Daoy (cell line): ENCODE measurements around the gene MAP2K7. TPM values are rescaled to one million over a fixed set of nuclear protein-coding genes. Genes with fewer than 3 reads are reported as not detected.
A peak's percentile ranks its signal among the peaks of the same experiment; 100 is the strongest.

ENCODE experiments used
- DNase-seq: peaks from one replicate; pipeline ENCODE4 v3.0.0-alpha.2; 2015; ENCODE audit warnings: low read depth
- total RNA-seq: library from RNA; depleted of rRNA; stranded (reverse); fragments of >200 nt; shearing (Covaris generic); gene quantifications from 2 replicates; pipeline ENCODE4 v1.2.3, GENCODE V29; 2014

Gene MAP2K7
- total RNA-seq, 1 experiment from 2014 or later = 8.4 TPM

DNA sequence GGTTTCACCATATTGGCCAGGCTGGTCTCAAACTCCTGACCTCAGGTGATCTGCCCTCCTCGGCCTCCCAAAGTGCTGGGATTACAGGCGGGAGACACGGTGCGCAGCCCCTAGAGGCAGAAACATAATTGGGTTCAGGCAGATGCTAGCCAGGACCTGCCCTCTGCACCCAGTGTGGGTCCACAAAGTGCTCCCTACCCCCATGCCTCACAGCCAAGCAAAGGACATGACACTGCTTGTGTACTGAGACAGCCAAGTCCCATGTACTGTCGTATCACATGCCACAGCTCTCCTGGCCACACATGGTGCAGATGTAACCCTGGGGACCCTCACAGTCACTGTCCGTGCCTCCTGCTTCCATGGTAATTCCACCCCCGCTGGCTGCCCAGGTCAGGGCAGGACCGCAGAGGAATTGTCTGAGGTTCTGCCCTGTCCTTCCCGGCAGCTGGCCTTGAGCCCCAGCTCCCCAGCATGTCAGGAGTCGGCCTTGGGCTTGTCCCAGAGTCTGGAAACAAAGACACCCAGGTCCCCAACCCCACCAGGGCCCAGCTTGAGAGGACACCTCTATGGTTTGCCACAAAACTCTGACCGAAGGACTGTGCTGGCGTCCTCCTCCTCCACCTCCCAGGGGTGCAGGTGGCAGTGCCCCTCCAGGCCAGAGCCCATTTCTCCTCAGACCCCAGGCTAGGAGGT lies 37.1 kb upstream of the MAP2K7 start:
- DNase-seq = no peak

DNA sequence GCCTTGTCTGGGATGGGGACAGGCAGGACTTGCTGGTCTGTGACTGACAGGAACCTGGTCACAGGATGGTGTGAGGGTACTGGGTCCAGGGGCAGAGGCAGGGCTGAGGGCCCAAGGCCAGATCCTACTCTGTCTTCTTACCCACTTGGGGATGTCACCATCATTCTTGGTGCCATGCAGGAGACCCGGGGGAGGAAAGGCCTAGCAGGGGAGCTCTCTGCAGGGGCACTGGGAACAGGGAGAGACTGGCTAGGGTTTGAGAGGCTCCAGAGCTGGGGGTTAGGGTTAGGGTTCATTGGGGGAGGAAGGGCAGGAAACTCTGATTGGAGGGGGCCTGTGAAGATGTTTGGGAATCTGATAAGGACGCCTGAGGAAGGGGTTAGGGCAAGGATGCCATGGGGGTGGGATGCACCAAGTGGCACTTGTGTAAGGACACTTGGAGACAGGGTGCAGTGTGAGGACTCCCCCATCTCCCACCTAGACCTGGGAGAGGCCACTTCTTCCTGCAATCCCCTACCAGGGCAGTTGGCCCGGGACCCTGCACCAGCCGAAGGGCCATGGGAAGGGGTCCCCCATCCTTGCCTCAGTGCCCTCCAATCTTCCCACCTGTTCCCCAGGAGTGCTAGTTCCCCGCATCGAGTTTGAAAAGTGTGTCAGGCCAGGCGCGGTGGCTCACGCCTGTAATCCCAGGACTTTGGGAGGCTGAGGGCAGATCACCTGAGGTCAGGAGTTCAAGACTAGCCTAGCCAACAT lies 36.4 kb upstream of the MAP2K7 start:
- DNase-seq = no peak

DNA sequence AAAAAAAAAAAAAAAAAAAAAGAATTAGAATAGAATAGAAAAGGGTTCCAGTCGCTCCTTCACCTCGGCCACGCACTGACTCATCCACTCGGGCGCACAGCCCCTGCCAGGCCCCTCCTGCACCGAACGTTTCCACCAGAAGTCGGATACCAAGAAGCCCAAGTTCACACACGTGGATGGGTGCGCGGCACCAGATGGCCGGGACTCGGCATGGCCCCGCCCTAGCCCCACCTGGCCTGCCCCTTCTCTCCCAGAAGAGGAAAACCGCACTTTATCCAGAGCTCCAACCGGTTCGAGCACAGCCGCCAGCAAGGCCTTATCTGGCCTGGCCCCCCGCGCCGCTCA lies 35.4 kb upstream of the MAP2K7 start:
- peak; percentile 75 for DNase-seq

DNA sequence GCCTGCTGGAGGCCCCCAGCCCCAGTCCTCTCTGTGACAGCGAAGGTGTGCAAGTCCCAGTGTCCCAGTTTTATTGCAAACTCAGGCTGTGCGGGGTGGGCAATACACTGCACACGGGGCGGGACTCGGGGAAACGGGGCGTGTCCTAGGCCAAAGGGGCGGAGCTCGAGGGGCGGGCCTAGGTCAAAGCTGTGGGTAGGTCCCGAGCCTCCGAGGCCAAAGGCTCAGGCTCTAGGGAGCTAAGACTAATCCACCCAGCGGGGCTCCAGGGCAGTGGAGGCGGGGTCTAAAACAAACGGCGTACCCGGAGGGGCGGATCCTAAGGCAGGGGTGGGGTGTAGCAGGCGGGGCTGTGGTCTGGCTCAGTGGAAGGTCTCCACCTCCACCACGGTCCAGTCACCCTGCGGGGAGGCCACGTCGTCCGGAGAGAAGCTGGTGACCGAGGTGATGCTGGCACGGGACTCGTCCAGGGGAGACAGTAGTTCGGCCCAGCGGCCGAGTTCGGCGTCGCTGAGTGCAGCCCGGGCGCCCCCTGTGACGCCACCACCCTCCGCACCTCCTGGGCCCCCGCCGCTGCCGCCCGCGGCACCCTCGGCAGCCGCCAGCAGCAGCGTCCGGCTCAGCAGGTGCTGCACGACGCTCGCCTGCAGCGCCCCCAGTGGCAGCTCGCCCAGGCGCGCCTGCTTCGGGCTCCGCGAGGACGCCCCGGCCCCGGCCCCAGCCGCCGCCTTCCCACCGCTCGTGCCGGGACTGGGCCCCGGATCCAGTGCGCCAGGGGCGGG lies 34.8 kb upstream of the MAP2K7 start:
- peak; percentile 92 for DNase-seq

DNA sequence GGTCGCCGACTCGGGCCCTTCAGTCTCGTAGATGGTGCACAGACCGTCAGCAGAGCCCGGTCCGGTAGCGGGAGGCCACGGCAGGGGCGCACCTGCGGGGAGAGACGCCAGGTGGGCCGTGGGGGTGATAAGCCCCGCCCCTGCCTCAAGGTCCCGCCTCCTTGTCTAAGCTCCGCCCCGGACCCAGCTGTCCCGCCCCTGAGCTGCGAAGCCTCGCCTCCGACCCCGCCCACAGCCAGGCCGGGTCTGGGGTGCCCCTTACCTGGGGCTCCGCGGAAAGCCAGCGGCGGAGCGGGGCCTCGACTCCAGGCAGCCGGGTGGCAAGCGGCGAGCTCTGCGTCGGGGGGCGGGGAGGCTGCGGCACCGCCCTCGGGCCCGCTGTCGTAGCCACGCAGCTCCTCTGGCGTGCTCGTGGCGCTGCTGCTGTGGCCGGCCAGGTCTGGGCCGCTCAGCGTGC lies 34.2 kb upstream of the MAP2K7 start:
- peak; percentile 76 for DNase-seq

DNA sequence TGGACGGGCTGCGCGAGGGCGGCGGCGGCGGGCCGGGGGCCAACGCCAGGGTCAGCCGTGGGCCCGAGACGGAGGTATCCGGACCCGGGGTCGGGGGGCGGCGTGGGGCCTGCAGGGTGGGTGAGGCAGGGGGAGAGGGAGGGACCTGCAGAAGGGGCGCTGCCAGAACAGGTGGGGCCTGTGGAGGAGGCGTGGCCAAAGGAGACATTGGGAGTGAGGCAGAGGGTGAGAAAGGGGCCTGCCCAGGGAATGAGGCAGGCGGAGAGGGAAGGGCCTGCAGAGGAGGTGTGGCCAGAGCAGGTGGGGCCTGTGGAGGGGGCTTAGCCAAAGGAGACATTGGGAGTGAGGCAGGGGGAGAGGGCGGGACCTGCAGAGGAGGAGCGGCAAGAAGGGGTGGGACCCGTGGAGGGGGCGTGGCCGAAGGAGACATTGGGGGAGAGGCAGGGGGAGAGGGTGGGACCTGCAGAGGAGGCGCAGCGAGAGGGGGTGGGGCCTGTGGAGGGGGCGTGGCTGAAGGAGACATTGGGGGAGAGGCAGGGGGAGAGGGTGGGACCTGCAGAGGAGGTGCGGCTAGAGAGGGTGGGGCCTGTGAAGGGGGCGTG lies 33.7 kb upstream of the MAP2K7 start:
- DNase-seq = peak; percentile 85

DNA sequence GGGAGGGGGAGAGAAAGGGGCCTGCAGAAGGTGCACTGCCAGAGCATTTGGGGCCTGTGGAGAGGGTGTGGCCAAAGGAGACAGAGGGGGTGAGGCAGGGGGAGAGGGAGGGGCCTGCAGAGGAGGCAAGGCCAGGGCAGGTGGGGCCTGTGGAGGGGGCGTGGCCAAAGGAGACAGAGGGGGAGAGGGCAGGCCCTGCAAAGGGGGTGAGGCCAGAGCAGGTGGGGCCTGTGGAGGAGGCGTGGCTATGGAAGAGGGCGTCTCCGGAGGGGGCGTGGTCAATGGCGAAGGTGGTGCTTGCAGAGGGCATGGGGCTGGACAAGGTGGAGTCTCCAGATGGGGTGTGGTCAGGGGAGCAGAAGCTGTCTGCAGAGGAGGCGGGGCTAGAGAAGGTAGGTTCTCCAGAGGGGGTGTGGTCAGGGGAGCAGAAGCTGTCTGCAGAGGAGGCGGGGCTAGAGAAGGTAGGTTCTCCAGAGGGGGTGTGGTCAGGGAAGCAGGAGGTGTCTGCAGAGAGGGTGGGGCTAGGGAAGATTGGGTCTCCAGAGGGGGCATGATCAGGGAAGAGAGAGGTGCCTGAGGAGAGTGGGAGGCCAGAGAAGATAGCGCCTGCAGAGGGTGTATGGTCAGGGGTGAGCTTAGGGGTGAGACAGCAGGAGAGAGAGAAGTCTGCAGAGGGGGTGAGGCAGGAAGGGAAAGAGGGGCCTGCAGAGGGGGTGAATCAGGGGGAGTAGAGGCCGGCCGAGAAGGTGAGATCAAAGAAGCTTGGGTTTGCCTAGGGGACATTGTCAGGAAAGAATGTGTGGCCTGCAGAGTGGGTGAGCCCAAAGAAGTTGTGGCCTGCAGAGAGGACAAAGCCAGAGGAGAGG lies 32.9 kb upstream of the MAP2K7 start:
- DNase-seq = peak; percentile 91

DNA sequence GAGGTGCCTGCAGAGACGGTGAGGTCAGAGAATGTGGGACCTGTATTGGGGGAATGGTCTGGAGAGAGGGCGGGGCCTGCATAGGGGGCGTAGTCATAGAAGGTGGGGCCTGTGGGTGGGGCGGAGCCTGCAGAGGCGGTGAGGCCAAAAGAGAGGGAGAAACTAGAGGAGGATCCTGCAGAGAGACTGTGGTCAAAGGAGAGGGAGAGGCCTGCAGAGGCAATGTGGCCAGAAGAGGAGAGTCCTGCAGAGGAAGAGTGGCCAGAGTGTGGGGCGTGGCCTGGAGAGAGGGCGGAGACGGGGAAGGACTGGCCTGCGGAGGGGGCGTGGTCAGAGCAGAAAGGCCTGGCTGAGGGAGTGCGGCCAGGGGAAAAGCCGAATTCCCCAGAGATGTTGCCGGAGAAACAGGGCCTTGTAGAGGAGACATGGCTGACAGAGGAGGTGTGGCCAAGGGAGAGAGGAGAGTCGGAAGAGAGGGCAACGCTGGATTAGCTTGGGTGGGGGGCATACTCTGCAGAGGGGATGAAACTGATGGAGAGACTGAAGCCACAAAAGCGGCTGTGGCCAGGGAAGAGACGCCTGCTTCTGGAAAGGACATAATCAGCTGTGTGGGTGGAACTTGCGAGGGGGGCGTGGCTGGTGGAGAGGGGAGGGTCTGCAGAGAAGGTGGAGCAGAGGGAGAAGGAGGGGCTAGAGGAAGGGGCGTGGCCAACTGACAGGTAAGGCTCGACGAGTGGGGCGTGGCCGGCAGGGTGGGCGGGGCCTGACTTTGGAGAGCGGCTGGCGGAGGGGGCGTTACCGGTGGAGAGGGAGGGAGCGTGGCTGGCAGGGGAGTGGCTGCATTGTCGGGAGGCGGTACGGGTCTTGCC lies 32.0 kb upstream of the MAP2K7 start:
- peak; percentile 96 for DNase-seq

DNA sequence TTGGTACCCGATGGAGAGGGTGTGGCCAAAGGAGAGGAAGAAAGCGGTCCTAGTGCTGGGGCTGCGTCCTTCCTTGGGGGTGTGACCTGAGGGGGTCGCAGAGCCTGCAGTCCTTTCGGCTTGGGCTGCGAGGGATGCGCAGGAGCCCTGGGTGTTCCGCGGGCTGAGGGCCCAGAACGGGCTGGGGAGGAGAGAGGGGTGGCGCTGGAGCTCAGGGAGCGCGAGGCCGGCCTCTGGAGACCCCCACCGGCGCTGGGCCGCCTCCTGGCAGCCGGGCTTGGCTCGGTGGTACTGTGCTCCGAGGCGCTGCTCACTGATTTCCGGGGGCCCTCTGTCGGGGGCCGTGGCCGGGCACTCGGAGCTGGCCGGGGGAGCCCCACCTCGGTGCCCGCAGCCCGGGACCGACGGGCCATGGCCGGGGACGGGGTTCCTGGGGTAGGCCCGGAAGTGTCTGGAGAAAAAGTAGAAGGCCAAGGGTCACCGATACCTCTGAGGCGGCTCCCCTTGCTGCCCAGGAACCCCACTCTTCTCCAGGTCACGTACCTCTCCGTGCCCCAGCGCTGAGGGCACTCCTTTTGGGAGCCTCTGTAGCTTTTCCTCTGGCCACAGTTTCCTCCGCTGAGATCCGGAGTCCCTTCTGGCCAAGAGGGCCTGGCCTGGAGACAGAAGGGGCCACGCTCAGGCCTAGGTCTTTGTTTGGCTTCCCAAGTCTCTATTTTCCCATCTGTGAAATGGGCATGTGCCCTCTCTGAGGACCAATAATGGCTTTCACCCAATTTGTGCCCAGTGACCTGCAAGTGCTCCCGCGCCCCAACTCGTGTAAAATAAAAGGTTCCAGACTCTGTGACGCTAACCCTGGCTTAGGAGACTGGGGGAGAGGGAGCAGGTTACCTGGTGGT lies 31.1 kb upstream of the MAP2K7 start:
- no peak for DNase-seq

DNA sequence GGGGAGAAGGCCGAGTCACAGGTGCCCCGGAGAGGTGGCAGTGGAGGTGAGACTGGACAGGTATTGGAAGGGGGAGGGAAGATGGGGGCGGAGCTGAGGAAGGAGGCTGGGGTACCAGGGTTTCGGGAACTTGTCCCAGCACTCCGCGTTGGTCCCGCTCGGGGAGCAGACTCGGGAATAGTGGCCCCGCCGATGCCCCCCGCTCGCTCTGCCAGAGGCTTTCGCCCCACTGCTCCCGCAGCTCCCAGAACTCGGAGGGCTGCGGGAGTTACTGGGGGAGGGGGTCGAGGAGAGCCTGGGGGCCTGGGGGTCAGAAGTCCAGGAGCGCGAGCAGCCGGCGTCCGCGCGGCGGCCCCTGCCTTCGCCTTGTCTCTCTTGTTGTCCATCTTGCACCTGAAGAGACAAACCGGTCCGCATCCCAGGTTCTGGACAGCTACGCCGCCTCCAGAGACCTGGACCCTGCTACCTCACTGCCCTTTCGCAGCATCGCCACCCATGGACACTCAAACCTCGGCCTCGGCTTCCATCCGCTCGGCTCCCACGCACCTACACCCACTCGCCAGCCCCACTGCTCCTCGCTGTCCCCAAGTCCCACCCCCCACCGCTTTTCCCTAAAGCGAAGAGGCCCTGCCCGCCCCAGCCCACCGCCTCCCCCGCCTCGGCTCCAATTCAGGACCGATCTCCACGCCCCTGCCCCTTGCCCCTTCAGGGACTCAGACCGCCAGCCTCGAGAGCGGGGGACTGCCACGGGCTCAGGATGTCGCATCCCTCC lies 30.2 kb upstream of the MAP2K7 start:
- no peak for DNase-seq

DNA sequence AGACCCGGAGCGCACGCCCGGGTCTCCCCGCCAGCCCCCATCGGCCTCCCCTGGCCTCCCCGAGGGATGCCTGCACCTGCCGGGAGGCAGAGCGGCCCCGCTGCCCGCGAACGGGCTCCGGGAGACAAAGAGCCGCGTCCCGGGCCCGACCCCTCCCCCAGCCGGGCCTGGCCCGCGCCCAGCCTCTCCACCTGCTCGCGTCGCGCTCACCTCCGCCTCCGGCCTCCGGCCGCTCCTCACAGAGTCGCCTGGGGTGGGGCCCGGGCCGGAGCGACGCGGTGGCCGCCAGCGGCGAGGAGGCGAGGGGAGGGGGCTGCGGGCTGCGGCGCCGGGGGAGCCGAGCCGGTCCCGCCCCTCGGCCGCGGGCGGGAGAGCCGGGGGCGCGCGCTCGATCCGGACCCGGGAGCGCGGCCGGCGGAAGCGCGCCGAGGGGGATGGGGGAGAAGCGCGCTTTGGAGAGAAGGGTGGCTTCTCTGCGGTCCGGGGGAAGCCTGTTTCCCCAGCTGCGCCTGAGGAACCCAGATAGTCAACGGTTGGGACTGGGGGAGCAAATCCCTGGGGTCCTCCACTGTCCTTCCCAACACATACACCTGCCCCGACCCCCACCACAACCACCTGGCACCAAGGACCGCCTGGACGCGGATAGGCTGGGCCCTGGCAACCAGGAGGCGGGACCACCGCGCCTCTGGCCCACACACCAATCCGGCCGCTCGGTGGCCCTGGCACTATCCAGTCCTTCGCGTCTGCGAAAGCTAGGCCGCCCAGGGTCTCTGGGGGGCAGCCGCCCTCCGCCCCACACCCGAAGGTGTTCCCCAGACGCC lies 29.4 kb upstream of the MAP2K7 start, which contains the start of gene PRR36:
Gene PRR36 (minus strand): TSS at position 315 of the 821 bp plus-strand sequence. CDS start 701 bp downstream, outside the sequence.
- peak; percentile 74 for DNase-seq

DNA sequence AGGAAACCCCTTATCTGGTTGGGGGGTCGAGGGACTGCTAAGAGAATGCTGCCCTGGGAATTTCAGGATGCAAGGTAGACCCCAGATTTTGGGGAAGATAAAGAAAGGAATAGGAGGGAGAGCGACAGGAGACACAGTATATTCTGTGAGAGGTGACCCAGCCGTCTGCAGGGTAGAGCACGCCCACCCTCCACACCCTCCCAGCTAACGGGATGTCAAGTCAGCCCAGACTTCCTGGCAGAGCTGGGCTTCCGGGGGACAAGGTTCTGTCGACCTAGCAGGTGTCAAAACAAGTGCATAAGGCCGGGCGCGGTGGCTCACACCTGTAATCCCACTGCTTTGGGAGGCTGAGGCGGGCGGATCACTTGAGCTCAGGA lies 28.8 kb upstream of the MAP2K7 start:
- DNase-seq = no peak

DNA sequence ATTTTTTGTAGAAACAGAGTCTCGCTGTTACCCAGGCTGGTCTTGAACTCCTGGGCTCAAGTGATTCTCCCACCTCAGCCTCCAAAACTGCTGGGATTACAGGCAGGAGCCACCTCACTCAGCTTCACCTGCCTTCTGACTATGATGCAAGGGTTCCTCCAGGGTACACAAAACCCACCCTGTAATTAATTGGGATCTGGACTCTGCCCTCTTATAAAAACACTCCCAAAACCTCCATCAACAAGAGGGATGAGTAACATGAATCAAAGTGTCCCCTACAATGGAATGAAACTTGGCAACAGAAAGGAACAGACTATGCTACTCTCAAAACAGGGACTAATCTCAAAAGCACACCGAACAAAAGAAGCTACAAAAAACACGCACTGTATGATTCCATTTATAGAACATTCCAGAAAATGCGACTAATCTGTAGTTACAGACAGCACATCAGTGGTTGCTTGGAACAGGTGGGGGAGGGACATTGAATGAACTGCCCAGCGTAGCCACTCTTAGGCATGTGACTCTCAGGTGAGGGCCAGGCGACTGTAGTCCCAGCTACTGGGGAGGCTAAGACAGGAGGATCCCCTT lies 26.3 kb upstream of the MAP2K7 start:
- no peak for DNase-seq

DNA sequence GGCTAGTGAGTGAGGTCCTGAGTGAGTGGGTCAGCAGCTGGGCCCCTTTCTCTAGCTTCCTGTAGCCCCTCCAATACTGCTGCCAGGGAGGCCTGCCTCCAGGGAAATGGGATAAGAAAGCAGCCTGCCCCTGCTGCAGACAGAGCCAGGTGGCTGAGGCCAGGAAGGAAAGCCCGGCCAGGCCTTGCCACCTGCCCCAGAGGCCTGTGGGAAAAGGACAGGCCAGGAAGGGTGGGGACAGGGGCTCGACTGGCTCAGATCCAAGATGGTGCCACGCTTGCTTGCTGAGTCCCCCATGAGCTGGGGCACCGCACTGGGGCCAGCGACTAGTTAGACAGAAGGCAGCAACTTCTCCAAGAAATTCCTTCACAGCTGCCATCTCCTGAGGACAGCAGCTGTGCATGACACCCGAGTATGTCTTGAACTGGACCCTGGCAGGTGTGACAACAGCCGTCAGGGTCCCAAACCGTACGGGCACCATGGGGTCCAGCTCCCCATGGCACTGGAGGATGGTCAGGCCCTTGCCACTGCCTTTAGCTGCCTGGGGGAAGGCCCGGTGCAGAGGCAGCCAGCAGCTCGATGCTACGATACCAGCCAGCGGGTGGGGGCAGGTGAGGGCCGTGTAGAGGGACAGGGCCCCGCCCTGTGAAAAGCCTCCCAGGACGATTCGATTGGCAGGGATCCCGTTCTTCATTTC lies 24.4 kb upstream of the MAP2K7 start:
- DNase-seq = no peak

DNA sequence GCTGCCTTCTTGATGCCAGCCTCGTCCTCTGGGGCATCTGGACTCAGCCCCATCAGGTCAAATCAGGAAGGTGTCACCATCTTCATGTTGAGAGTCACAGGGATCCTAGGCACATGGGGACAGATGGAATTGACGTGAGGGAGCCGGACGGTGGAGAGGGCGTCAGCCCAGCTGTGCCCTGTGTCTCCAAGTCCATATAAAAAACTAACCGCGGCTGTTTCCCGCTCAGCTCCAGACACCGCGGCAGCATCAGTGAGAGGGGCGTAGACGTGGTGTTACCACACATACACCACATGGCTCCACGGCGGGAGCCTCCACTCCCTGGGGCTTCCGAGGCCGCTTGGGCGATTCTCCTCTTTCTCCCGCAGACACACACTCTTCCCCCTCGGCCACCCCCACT lies 23.8 kb upstream of the MAP2K7 start:
- no peak for DNase-seq

DNA sequence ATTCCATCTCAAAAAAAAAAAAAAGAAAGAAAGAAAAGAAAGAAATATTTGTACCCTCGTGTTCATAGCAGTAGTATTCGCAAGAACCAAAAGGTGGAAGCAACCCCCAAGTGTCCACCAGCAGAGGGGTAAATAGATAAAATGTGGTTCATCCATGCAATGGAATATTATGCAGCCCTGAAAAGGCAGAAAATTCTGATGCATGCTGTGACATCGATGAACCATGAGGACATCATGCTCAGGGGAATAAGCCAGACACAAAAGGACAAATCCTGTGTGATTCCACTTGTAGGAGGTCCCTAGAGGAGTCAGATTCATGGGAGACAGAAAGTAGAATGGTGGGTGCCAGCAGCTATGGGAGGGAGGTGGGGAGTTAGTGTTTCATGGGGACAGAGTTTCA lies 21.8 kb upstream of the MAP2K7 start:
- no peak for DNase-seq
